Astrocyte of the cerebellum (primary cell): Measurements from ENCODE around the gene PTTG2.

Experiments used
- DNase-seq: peaks from one replicate; pipeline ENCODE4 v3.0.0-alpha.2; 2011; ENCODE audit warnings: low read depth
- H3K4me3 ChIP-seq: 2 replicates; pipeline ENCODE4 v1.5.1; 2011; ENCODE audit warnings: mild to moderate bottlenecking, low read depth, low read length, moderate library complexity
- CTCF ChIP-seq: IDR thresholded peaks from 2 replicates; pipeline ENCODE4 v1.5.1; 2012; ENCODE audit warnings: low read length, low read depth, moderate library complexity, mild to moderate bottlenecking; ENCODE audit errors: missing control alignments
- in situ Hi-C: cut with HindIII; loops from 2 replicates; pipeline ENCODE4 v1.10.0; 2017; ENCODE audit warnings: low sequenced_read_pairs

The PTTG2 gene

GRCh38 chr4:38004062-38004461, 43.9 kb downstream of the PTTG2 start:
- no peak for TF ChIP-seq CTCF
- H3K4me3 ChIP-seq: no peak overlapping the region
- in situ Hi-C loops: no loop called here
- DNase-seq: no peak

GRCh38 chr4:38004887-38005286, 44.7 kb downstream of the PTTG2 start:
- no peak overlapping the region for H3K4me3 ChIP-seq
- DNase-seq: no peak
- TF ChIP-seq CTCF: no peak
- in situ Hi-C loops: no loop called here

GRCh38 chr4:38005637-38006036, 45.4 kb downstream of the PTTG2 start:
- no peak overlapping the region for H3K4me3 ChIP-seq
- TF ChIP-seq CTCF: no peak
- in situ Hi-C loops: no loop called here
- DNase-seq: no peak

- DNase-seq: no peak
- in situ Hi-C loops: no loop called here
These were observed 47.4 kb downstream of the PTTG2 start for GRCh38 chr4:38007645-38008044.

GRCh38 chr4:38008571-38009021, 48.4 kb downstream of the PTTG2 start:
- in situ Hi-C loops: no loop called here
- no peak overlapping the region for H3K4me3 ChIP-seq

More at GRCh38 chr4:38007645-38008044, 47.4 kb downstream of the PTTG2 start:
- H3K4me3 ChIP-seq: no peak overlapping the region
- TF ChIP-seq CTCF: no peak

GRCh38 chr4:38009421-38009820, 49.2 kb downstream of the PTTG2 start:
- no peak overlapping the region for H3K4me3 ChIP-seq
- no peak for DNase-seq
- no peak for TF ChIP-seq CTCF
- in situ Hi-C loops: no loop called here

More at GRCh38 chr4:38008571-38009021, 48.4 kb downstream of the PTTG2 start:
- DNase-seq: no peak
- no peak for TF ChIP-seq CTCF

- in situ Hi-C loops: no loop called here
These were observed 49.8 kb downstream of the PTTG2 start for GRCh38 chr4:38009949-38010348.

More at GRCh38 chr4:38009949-38010348, 49.8 kb downstream of the PTTG2 start:
- DNase-seq: no peak
- TF ChIP-seq CTCF: no peak
- no peak overlapping the region for H3K4me3 ChIP-seq
